A549 (cell line): Measurements from ENCODE around the gene RUFY1. TPM values are rescaled to one million over a fixed set of nuclear protein-coding genes. Genes with fewer than 3 reads are reported as not detected.
"Not testable (repeated sequence)": the region's sequence is repeated elsewhere in the genome, so short reads cannot be mapped to it uniquely, and the experiment has no call there.

ENCODE experiments used
- ATAC-seq, 2 experiments: fragments of 200-7000 bp in 1 of 2; fragments of >200 bp in 1 of 2; cut with Nextera tagmentation in 1 of 2; cut with Tn5 transposase in 1 of 2; 3 replicates each; pipeline versions ENCODE4 v1.8.0 to v1.9.1; 2018 to 2020; ENCODE audit warnings: mild to moderate bottlenecking in 1 of 2, moderate library complexity in 1 of 2
- CTCF ChIA-PET: fragments of 300-600 bp; sonication (Branson Sonifier 250); formaldehyde crosslinking; extraction: SDS; loops from one replicate; lab custom pipeline; 2021; ENCODE audit warnings: antibody characterized with exemption, inconsistent platforms; lab: Yijun Ruan, JAX
- POLR2A ChIA-PET: fragments of 350-600 bp; formaldehyde crosslinking; extraction: SDS; loops from one replicate; lab custom pipeline; 2021; ENCODE audit warnings: antibody characterized with exemption, inconsistent platforms; lab: Yijun Ruan, JAX
- DNase-seq, 2 experiments: peaks; one replicate each; pipeline versions ENCODE4 v3.0.0 to v3.0.0-alpha.2; 2011 to 2016; ENCODE audit warnings: low read depth in 1 of 2, low spot score in 1 of 2
- FAIRE-seq: peaks from 2 replicates; lab custom pipeline; 2011; peaks lifted over from hg19 to GRCh38; lab: Jason Lieb, UNC
- H3K27ac ChIP-seq, 2 experiments: fragments of >200 bp; sonication (Bioruptor Twin); formaldehyde crosslinking; 3 replicates each; pipeline ENCODE4 v1.5.1; 2016 to 2017
- H3K4me1 ChIP-seq: fragments of >200 bp; sonication (Bioruptor Twin); formaldehyde crosslinking; 3 replicates; pipeline ENCODE4 v1.6.1; 2016
- H3K4me2 ChIP-seq: fragments of >200 bp; sonication (Bioruptor Twin); formaldehyde crosslinking; 3 replicates; pipeline ENCODE4 v1.6.1; 2016
- H3K4me3 ChIP-seq: fragments of >200 bp; sonication (Bioruptor Twin); formaldehyde crosslinking; 3 replicates; pipeline ENCODE4 v1.5.1; 2016
- H3K9me3 ChIP-seq: fragments of >200 bp; sonication (Bioruptor Twin); formaldehyde crosslinking; 3 replicates; pipeline ENCODE4 v1.6.1; 2016
- ATOH8 ChIP-seq: fragments of 250-450 bp; sonication (Bioruptor Pico); IDR thresholded peaks from 2 replicates; pipeline ENCODE4 v1.5.0; 2020; ENCODE audit warnings: low read depth, mild to moderate bottlenecking, moderate library complexity
- CEBPB ChIP-seq, 2 experiments: fragments of >200 bp in 1 of 2; sonication (Bioruptor Twin) in 1 of 2; formaldehyde crosslinking in 1 of 2; IDR thresholded peaks; 2 replicates each; pipeline ENCODE4 v1.6.1; 2012 to 2016
- E2F6 ChIP-seq: IDR thresholded peaks from 2 replicates; pipeline ENCODE4 v1.6.1; 2012; ENCODE audit warnings: low read depth, borderline replicate concordance
- EHMT2 ChIP-seq: fragments of 200-600 bp; sonication (generic); IDR thresholded peaks from 2 replicates; pipeline ENCODE4 v1.6.1; 2016; ENCODE audit warnings: antibody characterized with exemption, low read depth, mild to moderate bottlenecking, moderate library complexity
- EP300 ChIP-seq, 2 experiments: fragments of >200 bp; sonication (Bioruptor Twin); formaldehyde crosslinking; IDR thresholded peaks; 2 replicates in 1 of 2; 3 replicates in 1 of 2; pipeline ENCODE4 v1.6.1; 2016 to 2017
- ESRRA ChIP-seq: fragments of 150-350 bp; IDR thresholded peaks from 2 replicates; pipeline ENCODE4 v1.6.1; 2014; ENCODE audit warnings: mild to moderate bottlenecking, low read length, borderline replicate concordance
- HEYL ChIP-seq: fragments of 250-450 bp; sonication (Bioruptor Pico); IDR thresholded peaks from 2 replicates; pipeline ENCODE4 v1.8.0; 2021; ENCODE audit warnings: mild to moderate bottlenecking, moderate library complexity
- HOXB5 ChIP-seq: fragments of 250-450 bp; sonication (Bioruptor Pico); IDR thresholded peaks from 2 replicates; pipeline ENCODE4 v1.5.0; 2020; ENCODE audit warnings: mild to moderate bottlenecking, moderate library complexity
- KDM5A ChIP-seq: fragments of 200-600 bp; sonication (generic); IDR thresholded peaks from 2 replicates; pipeline ENCODE4 v1.6.1; 2016; ENCODE audit warnings: antibody characterized with exemption, mild to moderate bottlenecking
- MAZ ChIP-seq: fragments of 150-350 bp; IDR thresholded peaks from 2 replicates; pipeline ENCODE4 v1.6.1; 2014; ENCODE audit warnings: antibody characterized with exemption, low read depth, low read length, borderline replicate concordance
- NR3C1 ChIP-seq: fragments of >200 bp; sonication (Bioruptor Twin); formaldehyde crosslinking; IDR thresholded peaks from 3 replicates; pipeline ENCODE4 v1.6.1; 2017
- PHF8 ChIP-seq: fragments of 200-600 bp; sonication (generic); IDR thresholded peaks from 2 replicates; pipeline ENCODE4 v1.6.1; 2016; ENCODE audit warnings: low read depth, mild to moderate bottlenecking, antibody characterized with exemption, moderate library complexity, borderline replicate concordance
- RAD21 ChIP-seq, 2 experiments: fragments of >200 bp in 1 of 2; sonication (Bioruptor Twin) in 1 of 2; formaldehyde crosslinking in 1 of 2; IDR thresholded peaks in 1 of 2; conservative IDR thresholded peaks in 1 of 2; 2 replicates in 1 of 2; 3 replicates in 1 of 2; pipeline ENCODE4 v1.6.1; 2012 to 2018; ENCODE audit warnings: inconsistent platforms in 1 of 2
- RFX5 ChIP-seq: fragments of 450-650 bp; IDR thresholded peaks from 2 replicates; pipeline ENCODE4 v1.7.1; 2014; ENCODE audit warnings: antibody characterized with exemption, mild to moderate bottlenecking, moderate library complexity
- RNF2 ChIP-seq: fragments of 200-600 bp; sonication (generic); IDR thresholded peaks from 2 replicates; pipeline ENCODE4 v1.6.1; 2016; ENCODE audit warnings: low read depth, mild to moderate bottlenecking, antibody characterized with exemption, moderate library complexity, borderline replicate concordance
- SREBF2 ChIP-seq: fragments of 450-650 bp; IDR thresholded peaks from 2 replicates; pipeline ENCODE4 v1.6.1; 2014; ENCODE audit warnings: mild to moderate bottlenecking, moderate library complexity
- ZNF302 ChIP-seq: fragments of 250-450 bp; sonication (Bioruptor Pico); IDR thresholded peaks from 2 replicates; pipeline ENCODE4 v1.9.0; 2021; ENCODE audit warnings: inconsistent platforms, mild to moderate bottlenecking, moderate library complexity
- WGBS: methylation state at CpG from one replicate; pipeline ENCODE4 v1.1.6; 2017; ENCODE audit errors: missing lambda C conversion rate; 5-methylcytosine and 5-hydroxymethylcytosine counted together
- polyA plus RNA-seq, 4 experiments: library from polyadenylated mRNA; depleted of rRNA in 3 of 4; stranded (reverse); fragments of >200 nt; fragmentation: RNase III in 1 of 4; extraction: RNeasy Plus Mini Kit Qiagen cat#74134 plus additional on column Dnase treatment in 1 of 4; gene quantifications; 2 replicates in 3 of 4; 3 replicates in 1 of 4; pipeline ENCODE4 v1.2.3, GENCODE V29; 2011 to 2017

Gene RUFY1
- polyA plus RNA-seq, 2 of the 4 experiments (the other 2 are of a cell fraction), result 33.7 to 39.5 TPM

- TF ChIP-seq PHF8, result peak; percentile 60
- no peak for TF ChIP-seq RAD21 (conservative IDR thresholded peaks at IDR 0.05 in 1 of 2, IDR thresholded peaks at IDR 0.05 in 1 of 2)
- no peak for TF ChIP-seq HOXB5 (CRISPR knock-in tag)
- TF ChIP-seq MAZ, result no peak
- no peak for TF ChIP-seq ESRRA
- TF ChIP-seq RNF2, result no peak
- TF ChIP-seq CEBPB (IDR thresholded peaks at IDR 0.05), result no peak
Observed at GRCh38 chr5:179623906-179624741, 73.8 kb downstream of the RUFY1 start (continued).

DNA sequence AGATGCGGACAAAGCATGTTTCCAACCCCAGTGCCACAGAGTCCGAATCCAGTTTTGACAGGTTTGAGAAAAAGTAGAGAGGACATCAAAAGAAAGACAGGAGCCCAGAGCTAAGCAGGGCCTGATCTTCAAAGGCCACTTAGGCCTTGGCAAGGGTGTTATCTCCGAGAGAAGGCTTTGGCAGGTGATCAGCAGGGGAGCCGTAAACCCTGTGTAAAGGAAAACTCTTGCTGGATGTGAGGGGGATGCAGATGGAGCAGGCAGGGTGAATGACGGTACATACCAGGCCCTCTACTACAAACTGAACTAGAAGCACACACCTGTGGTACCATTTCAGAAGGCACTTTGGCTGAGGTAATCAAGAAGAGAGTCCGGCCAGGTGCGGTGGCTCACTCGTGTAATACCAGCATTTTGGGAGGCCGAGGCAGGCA lies 74.5 kb downstream of the RUFY1 start:
- DNase-seq (no peak), ATAC-seq (no peak), FAIRE-seq (no peak)
- H3K4me3 ChIP-seq, result no peak overlapping the region
- CTCF ChIA-PET, result interaction anchor here (1.4 to 3.9 kb wide), 2 partner anchors 8 to 13 kb away, joined by 7 to 26 read pairs; no protein-coding TSS in a partner anchor
- TF ChIP-seq PHF8 (no peak), NR3C1 (no peak), RNF2 (no peak), EHMT2 (no peak), HEYL (CRISPR knock-in tag) (no peak), EP300 (IDR thresholded peaks at IDR 0.05) (no peak), ATOH8 (no peak), SREBF2 (no peak), KDM5A (no peak), MAZ (no peak), ZNF302 (no peak), RFX5 (no peak), CEBPB (IDR thresholded peaks at IDR 0.05) (no peak), HOXB5 (CRISPR knock-in tag) (no peak), E2F6 (no peak)
- WGBS, result 94% methylated on average over 9 of the region's 9 CpGs
- no peaks in the 10 kb centered on the region for H3K9me3 ChIP-seq
- H3K27ac ChIP-seq, result peak overlapping the region; percentile 98 to 100; a peak in 5 of 6 replicates
- H3K4me2 ChIP-seq, result peak overlapping the region; percentile 94
- H3K4me1 ChIP-seq, result peaks cover 9% of the 10 kb centered on the region; the same call in 2 of the 3 replicates
- POLR2A ChIA-PET, result no interaction called here

DNA sequence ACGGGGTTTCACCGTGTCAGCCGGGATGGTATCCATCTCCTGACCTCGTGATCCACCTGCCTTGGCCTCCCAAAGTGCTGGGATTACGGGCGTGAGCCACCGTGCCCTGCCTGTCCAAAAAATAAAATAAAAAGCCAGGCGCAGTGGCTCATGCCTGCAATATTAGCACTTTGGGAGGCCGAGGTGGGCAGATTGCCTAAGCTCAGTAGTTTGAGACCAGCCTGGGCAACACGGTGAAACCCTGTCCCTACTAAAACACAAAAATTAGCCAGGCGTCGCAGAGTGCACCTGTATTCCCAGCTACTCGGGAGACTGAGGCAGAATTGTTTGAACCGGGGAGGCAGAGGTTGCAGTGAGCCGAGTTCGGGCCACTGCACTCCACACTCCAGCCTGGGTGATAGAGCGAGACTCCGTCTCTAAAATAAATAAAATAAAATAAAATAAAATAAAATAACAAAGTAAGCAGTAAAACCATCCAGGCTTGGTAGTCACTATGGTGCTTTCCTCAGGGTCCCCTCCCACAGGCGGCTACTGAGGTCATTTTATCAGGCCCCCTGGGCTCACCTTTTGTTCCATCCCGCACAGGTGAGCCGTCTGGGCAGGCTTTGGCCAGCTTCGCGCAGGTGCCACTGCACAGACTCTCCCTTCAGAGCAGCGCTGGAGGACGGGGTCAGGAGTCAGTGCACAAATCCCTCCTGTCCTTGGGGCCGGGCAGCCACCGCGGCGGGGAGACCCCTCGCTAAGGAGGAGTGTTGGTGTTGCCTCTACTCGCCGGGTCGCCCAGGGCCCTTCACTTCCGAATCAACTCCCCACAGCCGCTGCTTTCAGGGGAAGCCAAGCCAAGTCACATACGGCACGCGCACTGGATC lies 83.4 kb downstream of the RUFY1 start:
- ChIA-PET POLR2A (interaction anchor here (1.6 kb wide), 1 partner anchor 10 kb away, joined by 14 read pairs; the partner anchor contains the start of gene HNRNPH1), CTCF (interaction anchor here (0.7 to 1.7 kb wide), 4 partner anchors 9 to 25 kb away, joined by 3 to 7 read pairs (median 3); partner anchors contain the start of gene HNRNPH1)
- FAIRE-seq, H3K4me1 ChIP-seq, H3K9me3 ChIP-seq, DNase-seq: not testable (repeated sequence)
- Histone ChIP-seq H3K4me2 (peak overlapping the region; percentile 56), H3K4me3 (peak overlapping the region; percentile 45), H3K27ac (peak overlapping the region in 1 of 2 experiments; percentile 71; a peak in 1 of 6 replicates)
- WGBS, result 64% methylated on average over 20 of the region's 38 CpGs
- peak; percentile 71 to 77; a peak in 5 of 6 replicates for ATAC-seq

DNA sequence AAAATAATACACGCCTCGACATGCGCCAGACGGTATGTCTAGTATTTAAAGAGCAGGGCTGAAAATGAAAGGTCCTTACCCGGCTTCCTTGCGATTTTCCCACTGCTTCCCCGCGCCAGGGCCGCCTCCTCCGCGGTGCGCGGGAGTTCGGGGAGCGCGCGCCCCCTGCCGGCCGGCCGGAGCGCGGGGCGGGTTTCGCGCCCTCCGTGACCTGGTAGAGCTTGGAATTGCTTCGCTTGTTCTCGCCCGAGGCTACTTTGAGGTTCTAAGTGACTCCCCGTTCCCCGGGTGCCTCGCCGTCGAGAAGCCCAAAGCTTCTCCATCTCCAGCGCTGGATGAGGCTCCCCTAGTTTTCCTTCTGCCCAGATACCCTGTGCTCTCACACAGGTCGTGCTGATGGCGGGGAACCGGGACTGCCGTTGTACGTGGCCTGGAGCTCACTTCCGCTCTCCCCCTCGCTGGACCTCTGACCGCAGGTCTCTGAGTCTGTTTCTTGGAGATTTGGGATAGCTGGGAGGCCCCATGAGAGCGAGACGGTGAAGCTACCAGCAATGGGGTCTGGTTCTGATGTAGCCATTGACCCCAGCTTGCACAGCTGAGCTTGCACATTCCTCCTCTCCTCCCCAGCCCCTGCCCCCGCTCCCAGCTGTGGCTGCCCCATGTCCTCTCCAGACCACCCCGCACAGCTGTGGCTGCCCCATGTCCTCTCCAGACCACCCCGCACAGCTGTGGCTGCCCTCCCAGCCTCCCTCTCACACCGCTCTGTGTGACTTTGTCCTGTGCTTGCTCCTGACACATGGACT lies 84.2 kb downstream of the RUFY1 start:
- 3% methylated on average over 8 of the region's 49 CpGs for WGBS
- DNase-seq, H3K4me1 ChIP-seq, FAIRE-seq, CTCF ChIA-PET, H3K9me3 ChIP-seq: not testable (repeated sequence)
- POLR2A ChIA-PET, result interaction anchor here (0.6 kb wide), 1 partner anchor 21 kb away, joined by 3 read pairs; no protein-coding TSS in a partner anchor
- Histone ChIP-seq H3K4me3 (peak overlapping the region; percentile 29; the same call in 1 of the 3 replicates), H3K4me2 (peak overlapping the region; percentile 58; the same call in 1 of the 3 replicates), H3K27ac (peak overlapping the region; percentile 70 to 82; a peak in 5 of 6 replicates)
- peak; percentile 97 to 98 for ATAC-seq

DNA sequence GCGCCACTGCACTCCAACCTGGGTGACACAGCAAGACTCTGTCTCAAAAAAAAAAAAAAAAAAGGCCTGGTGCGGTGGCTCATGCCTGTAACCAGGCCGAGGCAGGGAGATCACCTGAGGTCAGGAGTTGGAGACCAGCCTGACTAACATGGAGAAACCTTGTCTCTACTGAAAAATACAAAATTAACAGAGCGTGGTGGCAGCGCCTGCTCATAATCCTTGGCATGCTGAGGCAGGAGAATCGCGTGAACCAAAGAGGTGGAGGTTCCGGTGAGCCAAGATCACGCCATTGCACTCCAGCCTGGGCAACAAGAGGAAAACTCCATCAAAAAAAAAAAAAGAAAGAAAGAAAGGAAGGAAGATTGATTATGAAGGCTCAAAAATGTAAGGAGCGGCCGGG lies 88.9 kb downstream of the RUFY1 start:
- H3K27ac ChIP-seq, result not testable (repeated sequence)

GRCh38 chr5:179641745-179642144 lies 91.4 kb downstream of the RUFY1 start:
- H3K9me3 ChIP-seq, H3K27ac ChIP-seq, POLR2A ChIA-PET, H3K4me3 ChIP-seq, H3K4me1 ChIP-seq, FAIRE-seq, DNase-seq, CTCF ChIA-PET, H3K4me2 ChIP-seq: not testable (repeated sequence)
- no CpG with 5 or more reads among the region's 4 CpGs for WGBS
- ATAC-seq, result peak; percentile 58 to 73; a peak in 5 of 6 replicates

More for the DNA sequence above, 88.9 kb downstream of the RUFY1 start:
- H3K4me3 ChIP-seq, DNase-seq, H3K4me2 ChIP-seq, FAIRE-seq, H3K4me1 ChIP-seq, H3K9me3 ChIP-seq, ATAC-seq, POLR2A ChIA-PET: not testable (repeated sequence)
- CTCF ChIA-PET, result interaction anchor here (2.4 kb wide), 1 partner anchor 24 kb away, joined by 5 read pairs; no protein-coding TSS in a partner anchor
- WGBS, result 90% methylated on average over 11 of the region's 11 CpGs
